Measurements from ENCODE around the gene MEF2A.
"Not testable (repeated sequence)": the region's sequence is repeated elsewhere in the genome, so short reads cannot be mapped to it uniquely, and the experiment has no call there.

Gene MEF2A

GRCh38 chr15:99656205-99656604 is 90.4 kb downstream of the MEF2A start:
- DNase-seq = no peak

- DNase-seq = no peak
Measured at GRCh38 chr15:99657996-99658395, 92.2 kb downstream of the MEF2A start.

DNA sequence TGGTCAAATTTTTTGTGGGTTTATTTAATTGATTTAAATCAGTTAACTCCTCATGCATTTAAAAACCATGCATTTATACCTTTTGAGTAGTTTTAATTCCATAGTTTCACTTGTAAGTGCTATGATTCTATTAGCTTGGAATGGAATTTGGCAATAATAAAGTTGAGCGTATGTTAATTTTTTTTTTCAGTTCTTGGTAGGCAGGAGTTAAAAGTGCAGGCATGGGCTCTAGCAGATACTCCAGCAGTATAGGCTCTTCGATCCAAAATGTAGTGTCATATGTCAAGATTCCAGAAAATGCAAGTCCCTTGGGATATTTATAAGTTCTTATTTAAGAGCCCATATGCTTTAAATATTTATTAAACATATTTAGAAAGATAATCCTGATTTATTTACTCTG is 97.1 kb downstream of the MEF2A start:
- DNase-seq = no peak

GRCh38 chr15:99666073-99666472 is 100.3 kb downstream of the MEF2A start:
- not testable (repeated sequence) for DNase-seq

GRCh38 chr15:99668533-99669182 is 102.9 kb downstream of the MEF2A start:
- DNase-seq = no peak

DNA sequence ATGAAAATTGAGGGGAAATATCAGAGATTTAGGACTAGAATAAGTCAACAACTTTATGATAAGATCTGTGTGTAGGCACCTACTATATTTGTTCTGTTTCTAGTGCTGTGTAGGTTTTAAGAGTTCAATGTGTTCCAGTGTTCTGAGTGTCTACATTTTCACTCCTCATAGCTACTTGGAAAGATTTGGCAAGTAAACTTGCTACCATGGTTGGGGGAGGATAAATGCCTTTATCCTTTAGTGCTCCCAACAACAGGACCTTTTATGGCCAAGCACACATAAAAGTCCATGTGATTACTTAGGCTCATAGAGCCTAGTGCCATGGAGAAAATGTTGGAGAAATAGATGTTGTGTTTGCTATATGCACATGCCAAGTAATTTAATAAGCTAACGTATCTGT is 103.5 kb downstream of the MEF2A start:
- DNase-seq = no peak

GRCh38 chr15:99671926-99672635 is 106.3 kb downstream of the MEF2A start:
- no peak for DNase-seq

GRCh38 chr15:99673111-99673510 is 107.3 kb downstream of the MEF2A start:
- no peak for DNase-seq

DNA sequence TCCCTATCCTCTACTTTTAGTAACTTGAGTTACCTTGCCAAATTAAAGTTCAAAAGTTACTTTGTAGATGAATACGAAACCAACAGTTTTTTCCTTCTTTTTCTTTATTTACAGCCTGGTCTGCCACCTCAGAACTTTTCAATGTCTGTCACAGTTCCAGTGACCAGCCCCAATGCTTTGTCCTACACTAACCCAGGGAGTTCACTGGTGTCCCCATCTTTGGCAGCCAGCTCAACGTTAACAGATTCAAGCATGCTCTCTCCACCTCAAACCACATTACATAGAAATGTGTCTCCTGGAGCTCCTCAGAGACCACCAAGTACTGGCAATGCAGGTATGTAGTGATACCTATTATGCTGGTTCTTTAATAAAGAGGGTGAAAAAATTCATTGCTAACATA is 108.5 kb downstream of the MEF2A start:
- DNase-seq = no peak

DNA sequence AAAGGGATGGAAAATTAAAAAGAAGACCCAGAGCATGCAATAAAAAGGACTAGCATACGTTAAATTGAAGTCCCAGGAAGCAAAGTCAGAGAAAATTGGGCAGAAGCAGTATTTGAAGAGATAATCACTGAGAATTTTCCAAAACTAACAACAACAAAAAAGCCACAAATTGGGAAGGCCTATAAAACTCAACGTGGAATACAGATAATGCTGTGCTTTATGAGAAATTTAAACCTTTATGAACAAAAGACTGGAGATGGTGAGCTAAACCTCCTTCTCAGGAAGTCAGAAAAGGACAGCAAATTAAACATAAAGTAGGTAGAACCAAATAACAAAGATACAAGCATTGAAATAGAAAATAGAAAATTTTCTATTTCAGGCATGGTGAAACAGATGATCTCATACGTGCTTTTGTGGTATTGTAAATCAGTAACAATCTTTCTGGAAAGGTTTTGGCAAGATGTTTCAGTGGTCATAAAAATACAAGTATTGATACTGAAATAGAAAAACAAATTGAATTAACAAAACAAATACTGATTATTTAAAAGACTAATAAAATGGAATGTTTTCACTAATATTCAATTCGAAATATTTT is 111.9 kb downstream of the MEF2A start:
- DNase-seq = no peak

DNA sequence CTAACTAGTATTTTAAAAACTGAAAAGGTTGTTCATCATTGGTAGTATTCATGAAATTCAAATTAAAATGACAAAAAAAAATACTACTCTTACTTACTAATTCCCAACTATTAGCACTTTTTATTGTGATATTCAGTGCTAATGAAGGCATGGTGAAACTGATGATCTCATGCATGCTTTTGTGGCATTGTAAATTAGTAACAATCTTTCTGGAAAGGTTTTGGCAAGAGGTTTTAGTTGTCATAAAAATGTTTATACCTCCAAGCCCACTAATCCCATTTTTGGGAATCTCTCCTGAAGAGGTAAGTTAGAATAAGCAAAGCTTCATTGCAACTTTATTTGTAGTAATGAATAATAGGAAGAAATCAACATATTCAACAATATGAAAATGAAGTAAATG is 114.5 kb downstream of the MEF2A start:
- no peak for DNase-seq

DNA sequence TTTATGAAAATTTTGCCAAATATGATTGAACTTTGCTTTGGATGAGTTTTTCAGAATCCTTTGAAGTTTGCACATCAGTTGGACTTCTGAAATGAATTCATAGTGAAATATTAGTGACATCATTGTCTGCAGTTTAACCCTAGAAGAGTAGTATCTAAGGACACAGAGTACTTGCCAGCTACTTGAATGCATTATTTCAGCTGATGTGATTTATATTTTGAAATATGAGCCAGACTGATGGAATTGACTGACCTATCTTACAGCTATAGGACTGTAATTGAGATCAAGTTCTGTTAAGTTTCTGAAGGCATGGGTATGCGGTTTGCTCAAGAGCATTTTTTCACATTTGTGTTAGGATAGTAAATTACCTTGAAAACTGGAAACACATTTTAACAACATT is 116.2 kb downstream of the MEF2A start:
- no peak for DNase-seq

GRCh38 chr15:99682455-99682854 is 116.7 kb downstream of the MEF2A start:
- no peak for DNase-seq

- peak in 3 of 6 experiments; percentile 7 to 24 (median 21) for DNase-seq
Measured at GRCh38 chr15:99683000-99683670, 117.4 kb downstream of the MEF2A start.

GRCh38 chr15:99686290-99686689 is 120.5 kb downstream of the MEF2A start:
- DNase-seq = no peak

- no peak for DNase-seq
Measured at GRCh38 chr15:99692825-99693224, 127.0 kb downstream of the MEF2A start.

DNA sequence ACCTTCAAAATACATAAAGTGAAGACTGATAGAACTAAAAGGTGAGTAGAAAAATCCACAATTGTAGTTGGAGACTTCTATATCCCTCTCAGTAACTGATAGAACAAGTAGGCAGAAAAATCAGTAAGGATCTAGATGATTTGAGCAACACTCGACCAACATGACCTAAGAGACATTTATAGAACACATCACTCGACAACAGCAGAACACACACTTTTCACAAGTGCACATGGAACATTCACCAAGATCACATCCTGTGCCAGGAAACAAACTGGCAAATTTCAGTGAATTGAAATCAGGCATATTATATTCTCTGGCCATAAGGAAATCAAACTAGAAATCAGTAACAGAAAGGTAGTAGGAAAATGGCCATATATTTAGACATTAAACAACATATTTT is 130.3 kb downstream of the MEF2A start:
- no peak for DNase-seq

DNA sequence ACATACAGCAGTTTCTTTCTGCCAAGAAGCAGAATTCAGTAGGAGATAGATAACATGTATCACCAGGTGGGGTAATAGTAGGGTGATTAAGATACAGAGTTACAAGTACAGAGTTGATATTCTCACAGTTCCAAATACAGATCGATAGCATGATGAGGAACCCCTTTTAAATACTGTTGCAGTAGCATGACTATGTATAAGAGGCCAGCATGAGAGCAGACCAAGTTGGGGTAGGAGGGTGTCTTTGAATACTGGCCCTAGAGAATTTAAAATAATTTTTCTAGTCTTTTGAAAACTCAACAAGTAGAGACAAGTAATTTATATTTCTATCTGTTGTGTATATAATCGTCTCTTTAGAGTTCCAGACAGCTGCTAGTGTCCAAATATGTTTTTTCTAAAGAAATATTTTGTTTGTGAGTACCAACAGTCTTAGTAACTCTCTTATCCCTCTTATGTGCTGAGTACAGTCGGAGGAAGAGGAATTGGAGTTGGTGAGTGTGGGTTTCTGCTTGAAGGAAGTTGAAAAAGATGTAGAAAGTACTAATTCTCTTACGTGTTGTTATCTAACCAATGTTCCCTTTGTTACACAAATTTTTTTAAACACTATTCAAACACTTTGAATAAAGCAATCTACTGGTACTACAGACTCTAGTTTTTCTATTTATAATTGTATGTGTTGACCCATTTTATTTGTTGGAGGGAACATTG is 137.3 kb downstream of the MEF2A start:
- DNase-seq = peak in 1 of 6 experiments; percentile 20

GRCh38 chr15:99703603-99704443 is 138.0 kb downstream of the MEF2A start:
- peak in 2 of 6 experiments; percentile 16 to 20 for DNase-seq

- DNase-seq = peak in 5 of 6 experiments; percentile 7 to 83 (median 57)
Measured at GRCh38 chr15:99704444-99704838, 138.7 kb downstream of the MEF2A start.

DNA sequence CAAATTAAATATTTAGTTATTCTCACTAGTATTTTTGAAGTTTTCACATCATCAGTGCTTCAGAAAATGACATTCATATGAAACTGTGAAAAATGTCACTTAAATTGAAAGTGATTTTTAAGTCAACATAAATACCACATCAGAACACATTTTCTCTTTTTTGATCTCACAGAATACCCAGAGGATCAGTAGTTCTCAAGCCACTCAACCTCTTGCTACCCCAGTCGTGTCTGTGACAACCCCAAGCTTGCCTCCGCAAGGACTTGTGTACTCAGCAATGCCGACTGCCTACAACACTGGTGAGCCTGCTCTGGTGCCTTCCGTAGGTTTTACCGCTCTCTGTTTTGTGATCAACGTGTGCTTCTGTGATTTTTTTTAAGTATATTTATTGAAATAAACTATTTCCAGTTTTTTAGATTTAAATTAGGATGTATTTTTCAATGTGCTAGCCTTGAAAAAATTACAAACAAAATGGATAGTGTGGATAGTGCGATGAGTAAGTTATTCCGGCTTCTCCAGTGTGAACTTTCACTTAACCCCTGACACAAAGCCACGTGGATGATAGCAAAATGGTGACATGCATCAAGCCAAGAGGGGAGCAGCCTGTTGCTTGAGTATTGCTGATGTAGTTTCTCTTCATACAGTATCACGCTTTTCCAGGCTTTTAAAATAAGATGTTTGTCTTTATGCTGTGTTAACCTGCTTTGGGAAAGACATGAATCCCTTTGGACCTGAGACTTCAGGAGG is 140.9 kb downstream of the MEF2A start:
- peak in 4 of 6 experiments; percentile 15 to 59 (median 50) for DNase-seq

Measured in stimulated activated naive CD4-positive, alpha-beta T cell (primary cell).